Measurements from ENCODE around the gene HS2ST1.

The HS2ST1 gene

GRCh38 chr1:87144316-87144895 is 230.0 kb downstream of the HS2ST1 start:
- DNase-seq, result no peak

GRCh38 chr1:87144981-87145380 is 230.5 kb downstream of the HS2ST1 start:
- DNase-seq, result no peak

DNA sequence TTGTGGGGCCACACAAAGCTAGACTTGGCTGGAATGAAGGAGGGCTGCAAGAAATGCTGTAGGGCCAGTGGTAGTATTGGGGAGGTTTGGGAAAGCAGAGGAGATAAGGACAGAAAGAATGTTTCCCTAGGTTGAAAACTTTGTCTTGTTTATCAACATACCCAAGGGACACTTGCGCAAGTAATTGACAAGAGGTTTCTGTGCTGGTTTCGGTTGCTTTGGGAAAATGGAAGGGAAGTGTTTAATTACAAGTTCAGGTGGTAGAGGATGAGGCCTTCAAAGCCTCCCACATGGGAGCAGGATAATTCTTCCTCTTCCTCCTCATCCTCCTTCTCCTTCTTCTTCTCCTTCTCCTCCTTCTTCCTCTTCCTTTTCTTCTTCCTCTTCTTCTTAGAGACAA is 232.1 kb downstream of the HS2ST1 start:
- no peak for DNase-seq

DNA sequence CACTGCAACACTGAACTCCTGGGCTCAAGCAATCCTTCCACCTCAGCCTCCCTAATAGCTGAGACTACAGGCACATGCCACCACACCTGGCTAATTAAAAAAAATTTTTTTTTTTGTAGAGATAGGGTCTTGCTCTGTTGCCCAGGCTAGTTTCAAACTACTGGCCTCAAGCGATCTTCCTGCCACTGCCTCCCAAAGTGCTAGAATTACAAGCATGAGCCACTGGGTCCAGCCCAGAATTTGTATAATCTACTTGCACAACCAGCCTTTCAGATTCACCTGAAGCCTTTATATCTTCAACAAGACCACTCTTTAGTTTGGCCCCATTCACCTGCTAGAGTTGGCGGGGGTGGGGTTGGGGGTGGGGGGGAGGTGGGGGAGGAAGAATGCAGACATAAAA is 232.6 kb downstream of the HS2ST1 start:
- DNase-seq, result no peak

GRCh38 chr1:87147851-87148250 is 233.4 kb downstream of the HS2ST1 start:
- DNase-seq, result no peak

GRCh38 chr1:87148661-87149060 is 234.2 kb downstream of the HS2ST1 start:
- DNase-seq, result no peak

DNA sequence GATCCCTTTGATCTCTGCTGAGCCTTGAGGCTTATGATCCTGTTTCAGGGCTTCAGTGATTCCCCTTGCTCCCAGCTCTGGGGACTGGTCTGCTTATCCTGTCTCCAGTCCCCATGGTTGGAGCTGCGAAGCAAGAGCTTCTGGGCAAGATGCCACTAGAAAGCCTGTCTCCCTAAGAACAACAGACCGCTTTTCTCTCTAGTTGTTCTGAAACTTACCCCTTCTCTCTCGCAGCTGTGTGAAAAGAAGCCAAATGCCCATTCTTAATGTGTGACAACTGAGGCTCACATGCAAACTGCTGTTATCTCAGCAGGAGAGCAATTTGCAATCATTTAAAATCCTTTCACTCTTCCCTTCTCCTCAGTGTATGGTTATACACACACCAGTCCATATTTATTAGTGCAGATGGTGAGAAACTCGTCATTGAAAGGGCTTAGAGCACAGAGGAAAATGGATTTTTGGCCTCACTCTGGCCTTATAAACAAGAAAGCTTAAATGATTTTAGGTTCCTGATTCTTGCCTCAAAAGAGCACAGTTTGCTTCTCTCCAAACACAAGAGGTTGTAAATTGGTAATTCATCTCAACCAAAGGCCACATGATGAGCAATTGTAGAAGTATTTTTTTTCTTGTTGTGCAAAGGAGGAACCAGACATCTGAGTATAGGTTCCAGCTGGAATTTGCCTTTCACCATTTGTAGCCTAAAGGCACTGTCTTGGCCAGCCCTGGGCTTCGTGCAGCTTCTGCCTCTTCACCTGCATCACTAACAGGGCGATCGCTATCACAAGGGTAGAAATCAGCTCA is 235.0 kb downstream of the HS2ST1 start:
- no peak for DNase-seq

- no peak for DNase-seq
Observed at GRCh38 chr1:87150143-87150542, 235.7 kb downstream of the HS2ST1 start.

- DNase-seq, result peak; percentile 8 to 23
Observed at GRCh38 chr1:87151500-87152421, 237.3 kb downstream of the HS2ST1 start.

GRCh38 chr1:87154384-87154783 is 239.9 kb downstream of the HS2ST1 start:
- DNase-seq, result no peak

DNA sequence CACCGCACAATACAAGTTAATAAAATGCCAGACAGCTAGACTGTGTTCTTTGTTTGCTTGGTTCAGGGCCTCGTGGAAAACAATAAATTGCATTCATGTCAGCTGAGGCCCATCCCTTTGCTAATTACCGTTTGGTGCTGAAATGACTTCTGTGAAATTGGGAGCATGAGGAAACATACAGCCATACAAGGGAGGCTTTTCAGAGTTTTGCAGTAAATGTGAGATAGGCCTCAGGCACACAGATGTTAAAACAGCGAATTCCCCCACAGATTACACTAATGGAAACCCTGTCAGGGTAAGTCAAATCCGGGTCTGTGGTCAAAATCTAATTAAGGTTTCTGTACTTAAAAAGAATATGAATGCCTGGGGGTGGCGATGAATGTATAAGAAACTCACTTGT is 240.7 kb downstream of the HS2ST1 start:
- no peak for DNase-seq

GRCh38 chr1:87155648-87156047 is 241.2 kb downstream of the HS2ST1 start:
- DNase-seq, result no peak

- no peak for DNase-seq
Observed at GRCh38 chr1:87156124-87156523, 241.7 kb downstream of the HS2ST1 start.

DNA sequence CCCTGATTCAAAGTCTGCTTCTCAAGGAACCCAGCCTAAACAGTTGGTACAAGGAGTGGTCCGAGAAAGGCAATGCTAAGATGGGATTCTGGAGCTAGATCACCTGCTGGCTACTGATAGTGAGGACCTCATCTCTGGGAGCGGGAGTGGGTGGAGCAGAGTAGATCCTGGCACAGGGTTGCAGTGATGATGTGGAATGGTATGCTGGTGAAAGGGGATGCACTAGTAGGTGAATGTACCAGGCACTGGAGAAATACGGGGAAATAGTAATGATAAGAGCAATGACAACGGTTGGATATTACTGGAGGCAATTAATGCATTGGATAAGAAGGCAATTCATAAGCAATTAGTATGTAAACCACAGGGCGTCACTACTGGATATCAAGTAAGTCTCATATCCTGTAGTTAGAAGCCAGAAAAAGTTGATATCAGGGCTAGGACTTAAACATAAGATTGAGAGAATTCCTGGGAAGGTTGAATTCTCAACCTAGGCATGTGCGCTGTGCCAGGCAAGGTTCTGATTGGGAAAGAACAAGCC is 245.0 kb downstream of the HS2ST1 start:
- no peak for DNase-seq

All from CD4-positive, alpha-beta T cell treated with Interferon alpha-2 for 1 hour (primary cell).